Glomerular endothelial cell (primary cell): ENCODE data around the gene RAB6D. TPM values are rescaled to one million over a fixed set of nuclear protein-coding genes. Genes with fewer than 3 reads are reported as not detected.
A peak's percentile ranks its signal among the peaks of the same experiment; 100 is the strongest.
"Not testable (repeated sequence)": the region's sequence is repeated elsewhere in the genome, so short reads cannot be mapped to it uniquely, and the experiment has no call there.

Experiments used
- DNase-seq: peaks from one replicate; pipeline ENCODE4 v3.0.0-alpha.2; 2011; ENCODE audit warnings: low read depth, low spot score; ENCODE audit errors: extremely low read depth
- total RNA-seq: library from RNA; depleted of rRNA; stranded (reverse); fragments of >200 nt; gene quantifications from 2 replicates; pipeline ENCODE4 v1.2.3, GENCODE V29; 2015

RAB6D gene
- total RNA-seq, 1 donor from 2014 or later: not detected

DNA sequence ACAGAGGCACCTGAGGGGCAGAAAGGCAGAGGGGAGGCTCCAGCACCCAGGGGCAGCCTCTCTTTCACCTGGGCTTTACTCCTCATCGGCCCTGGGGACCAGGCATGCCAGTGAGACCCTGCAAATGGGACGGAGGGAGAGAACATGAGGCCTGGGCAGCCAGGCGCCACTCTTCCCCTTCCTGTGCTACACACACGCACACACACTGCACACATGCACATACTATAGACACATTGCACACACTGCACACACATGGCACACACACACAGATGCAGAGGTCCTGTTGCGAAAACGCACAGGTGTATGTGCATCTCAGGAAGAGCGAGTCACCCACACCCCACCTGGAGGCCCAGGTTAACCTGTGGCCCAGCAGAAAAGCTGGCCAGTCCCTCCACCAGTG lies 3.4 kb upstream of the RAB6D start:
- DNase-seq: no peak

DNA sequence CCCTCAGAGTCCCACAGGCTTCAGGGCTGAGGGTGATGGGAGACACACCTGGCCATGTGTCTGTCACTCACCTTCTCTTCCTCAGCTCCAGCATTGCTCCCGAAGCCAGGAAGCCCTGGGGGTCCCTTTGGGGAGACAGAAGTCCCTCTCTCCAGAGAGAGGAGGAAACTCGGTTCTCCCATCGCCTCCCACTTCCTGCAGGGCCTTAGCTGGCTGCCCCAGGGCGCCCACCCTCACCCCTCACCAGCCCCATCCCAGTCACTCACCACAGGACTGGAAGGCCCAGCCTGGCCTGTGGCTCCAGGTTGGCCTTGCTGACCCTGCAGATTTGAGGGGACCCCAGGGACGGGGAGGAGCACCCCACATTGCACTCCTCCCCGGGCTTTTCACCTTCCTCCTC lies 2.7 kb upstream of the RAB6D start:
- DNase-seq: no peak

DNA sequence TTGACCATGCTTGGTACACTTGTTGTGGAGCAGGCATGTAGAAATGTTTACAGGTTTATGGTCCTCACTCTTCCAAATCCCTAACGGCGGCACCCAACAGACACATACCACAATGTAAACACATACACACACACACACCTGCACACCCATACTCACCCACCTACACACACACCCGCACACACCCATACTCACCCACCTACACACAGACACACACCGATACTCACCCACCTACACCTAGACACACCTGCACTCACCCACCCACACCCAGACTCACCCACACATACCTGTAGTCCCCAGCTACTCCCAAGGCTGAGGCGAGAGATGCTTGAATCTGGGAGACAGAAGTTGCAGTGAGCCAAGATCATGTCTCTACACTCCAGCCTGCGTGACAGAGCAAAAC lies 1.5 kb upstream of the RAB6D start:
- DNase-seq: no peak

DNA sequence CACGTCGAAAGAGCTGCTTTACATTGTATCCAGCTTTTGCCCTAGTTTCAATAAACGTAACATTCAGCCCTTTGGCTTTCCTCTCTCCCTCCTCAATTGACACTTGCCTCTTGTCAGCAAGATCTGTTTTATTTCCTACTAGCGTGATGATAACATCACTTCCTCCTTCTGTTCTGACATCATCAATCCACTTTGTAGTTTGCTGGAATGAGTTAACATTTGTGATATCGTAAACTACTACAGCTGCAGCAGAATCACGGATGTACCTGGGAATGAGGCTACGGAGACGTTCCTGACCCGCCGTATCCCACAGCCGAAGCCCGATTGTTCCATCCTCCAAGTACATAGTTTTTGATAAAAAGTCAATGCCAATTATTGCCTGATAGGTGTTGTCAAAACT lies 755 bp downstream of the RAB6D start:
- DNase-seq: not testable (repeated sequence)

DNA sequence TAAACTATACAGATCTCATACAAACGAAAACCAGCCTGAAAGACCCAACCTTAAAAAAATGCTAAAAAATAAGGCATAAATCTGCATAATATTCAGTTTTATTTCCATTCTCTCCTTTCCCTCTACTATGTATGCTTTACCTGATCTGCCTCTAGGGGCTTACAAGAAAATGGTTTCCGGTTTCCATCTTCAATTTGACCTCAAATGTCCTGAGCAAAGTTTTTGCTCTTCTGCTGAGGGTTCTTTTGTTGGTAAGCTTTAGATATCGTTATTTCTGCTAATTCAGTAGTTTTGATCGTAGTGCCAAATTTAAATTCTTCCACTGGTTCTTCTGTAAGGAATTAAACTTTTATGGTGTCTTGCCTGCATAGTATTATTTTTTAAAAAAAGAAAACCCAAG lies 2.2 kb downstream of the RAB6D start:
- DNase-seq: not testable (repeated sequence)

DNA sequence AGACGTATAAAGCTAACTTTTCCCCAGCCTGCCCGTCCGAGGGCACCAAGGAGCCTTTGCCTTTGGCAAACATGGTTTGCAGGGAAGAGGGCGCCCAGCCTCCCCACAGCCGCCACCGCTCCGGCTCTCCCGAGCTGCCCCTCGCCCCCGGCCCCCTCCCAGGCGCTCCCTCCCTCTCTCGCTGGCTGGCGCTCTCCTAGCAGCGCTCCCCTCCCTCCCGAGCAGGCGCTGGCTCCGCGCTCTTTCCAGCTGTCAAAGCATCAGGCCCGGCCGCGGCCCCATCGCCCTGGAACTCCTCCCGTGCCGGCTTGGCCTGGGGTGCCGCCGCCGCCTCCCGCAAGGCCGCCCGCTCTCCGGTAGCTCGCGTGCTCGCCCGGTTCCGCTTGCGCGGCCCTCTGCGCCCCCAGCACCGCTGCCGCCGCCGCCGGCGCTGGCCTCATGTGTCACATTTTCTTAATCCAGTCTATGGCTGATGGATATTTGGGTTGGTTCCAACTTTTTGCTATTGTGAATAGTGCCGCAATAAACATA lies 10.7 kb downstream of the RAB6D start:
- not testable (repeated sequence) for DNase-seq

DNA sequence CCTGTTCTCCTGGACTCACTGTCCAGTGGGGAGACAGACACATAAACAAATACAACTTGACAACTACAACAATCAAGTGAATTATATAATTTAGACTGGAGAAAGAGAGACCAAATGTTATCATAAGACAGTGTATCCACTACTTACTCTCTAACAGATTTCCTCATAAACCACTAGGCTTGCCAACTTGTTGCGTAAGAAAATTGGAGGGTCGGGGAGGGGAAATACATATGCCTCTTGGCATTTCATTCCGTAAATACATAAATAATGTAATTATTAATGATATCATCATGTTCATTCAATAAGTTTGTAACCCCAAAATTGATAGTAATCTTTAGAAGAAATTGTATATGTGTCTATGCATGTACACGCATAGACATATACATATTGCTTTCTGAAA lies 14.9 kb downstream of the RAB6D start:
- DNase-seq: no peak

DNA sequence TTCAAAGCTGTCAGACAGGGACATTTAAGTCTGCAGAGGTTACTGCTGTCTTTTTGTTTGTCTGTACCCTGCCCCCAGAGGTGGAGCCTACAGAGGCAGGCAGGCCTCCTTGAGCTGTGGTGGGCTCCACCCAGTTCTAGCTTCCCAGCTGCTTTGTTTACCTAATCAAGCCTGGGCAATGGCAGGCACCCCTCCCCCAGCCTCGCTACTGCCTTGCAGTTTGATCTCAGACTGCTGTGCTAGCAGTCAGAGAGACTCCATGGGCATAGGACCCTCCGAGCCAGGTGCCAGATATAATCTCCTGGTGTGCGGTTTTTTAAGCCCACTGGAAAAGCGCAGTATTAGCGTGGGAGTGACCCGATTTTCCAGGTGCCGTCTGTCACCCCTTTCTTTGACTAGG lies 16.9 kb downstream of the RAB6D start:
- DNase-seq: not testable (repeated sequence)

DNA sequence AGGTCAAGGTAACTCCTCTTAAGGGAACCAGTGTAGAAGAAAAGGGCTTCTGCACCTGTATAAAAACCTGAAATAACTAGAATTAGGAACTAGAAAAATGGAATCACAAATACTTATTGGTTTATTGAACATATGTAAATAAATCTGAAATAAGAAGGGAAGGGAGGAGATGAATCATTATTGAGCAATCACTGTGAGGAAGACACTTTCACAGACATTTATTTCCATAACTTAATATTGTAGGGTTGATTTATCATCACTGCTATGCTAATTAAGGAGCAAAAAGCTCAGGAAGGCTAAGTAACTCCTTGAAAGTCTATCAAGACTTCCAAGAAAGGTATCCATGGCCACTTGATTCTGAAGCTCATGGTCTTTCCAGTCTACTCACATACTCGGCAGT lies 24.7 kb downstream of the RAB6D start:
- DNase-seq: not testable (repeated sequence)

DNA sequence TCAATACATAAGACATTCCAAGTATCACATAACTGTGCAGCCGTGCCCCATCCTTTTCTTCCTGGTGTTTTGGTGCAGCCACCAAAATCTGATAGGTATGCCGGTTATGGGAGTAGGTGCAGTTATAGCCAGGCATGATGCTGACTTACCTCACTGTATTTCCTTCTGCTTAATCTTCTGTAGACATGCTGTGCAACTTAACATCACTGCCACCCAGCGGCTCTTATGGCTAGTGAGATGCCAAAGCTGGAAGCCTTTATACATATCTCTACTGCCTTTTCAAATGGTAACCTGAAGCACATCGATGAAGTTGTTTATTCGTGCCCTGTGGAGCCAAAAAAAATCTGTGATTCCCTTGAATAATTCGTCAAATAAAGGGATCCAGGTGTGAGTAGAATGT lies 28.6 kb downstream of the RAB6D start:
- peak; percentile 4 for DNase-seq

DNA sequence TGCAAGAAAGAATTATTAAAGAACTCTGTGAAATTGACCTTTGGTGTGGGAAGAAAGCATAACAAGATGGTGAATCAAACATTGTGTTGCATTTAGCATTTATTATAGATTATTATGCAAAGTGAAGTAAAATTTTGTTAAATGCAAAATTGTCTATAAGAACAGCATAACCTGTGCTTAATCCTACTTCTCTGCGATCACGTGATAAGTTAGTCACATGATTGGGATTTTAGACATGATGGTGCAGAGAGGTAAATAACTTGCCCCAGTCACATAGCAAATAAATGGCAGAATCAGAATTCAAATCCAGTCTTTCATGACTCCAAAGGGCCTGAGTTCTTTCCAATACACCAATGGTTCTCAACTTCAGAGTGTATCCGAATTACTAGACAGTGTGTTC lies 31.3 kb downstream of the RAB6D start:
- not testable (repeated sequence) for DNase-seq

DNA sequence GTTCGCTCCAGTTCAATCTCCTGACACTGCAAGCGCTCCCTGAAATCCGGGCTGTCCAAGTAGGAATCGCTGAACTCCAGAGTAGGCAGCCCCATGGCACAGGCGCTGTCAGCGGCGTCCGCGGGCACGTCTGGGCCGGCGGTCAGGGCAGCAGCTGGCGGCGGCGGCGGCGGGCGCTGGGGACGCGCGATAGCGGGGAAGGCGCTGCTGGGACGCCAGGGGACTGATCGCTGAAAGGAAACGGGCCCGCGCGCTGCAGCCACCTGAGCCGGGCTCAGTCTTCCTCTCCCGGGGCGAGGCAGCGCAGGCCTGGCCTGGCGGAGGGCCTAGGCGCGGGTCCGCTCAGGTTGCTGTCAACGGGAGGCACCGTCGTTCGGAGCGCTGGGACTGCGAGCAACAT lies 33.0 kb downstream of the RAB6D start:
- not testable (repeated sequence) for DNase-seq

DNA sequence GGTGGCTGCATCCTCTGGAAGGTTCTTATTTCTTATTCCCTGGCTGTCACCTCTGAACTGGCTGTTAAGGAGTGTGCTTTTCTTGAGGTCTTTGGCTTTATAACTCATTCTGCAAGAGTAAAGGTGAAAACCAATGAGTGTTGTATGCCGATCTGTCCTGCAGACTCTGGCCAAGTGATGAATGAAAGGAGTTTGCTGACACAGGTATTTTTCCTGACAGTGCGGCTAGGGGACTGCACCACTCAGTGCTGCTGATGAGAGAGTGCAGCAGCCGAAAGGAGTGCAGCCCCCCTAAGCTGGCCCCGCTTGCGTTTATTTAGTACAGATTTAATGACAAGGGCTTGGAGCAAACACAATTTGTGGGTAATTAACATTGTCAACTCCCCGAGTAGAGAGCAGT lies 41.8 kb downstream of the RAB6D start:
- DNase-seq: no peak

DNA sequence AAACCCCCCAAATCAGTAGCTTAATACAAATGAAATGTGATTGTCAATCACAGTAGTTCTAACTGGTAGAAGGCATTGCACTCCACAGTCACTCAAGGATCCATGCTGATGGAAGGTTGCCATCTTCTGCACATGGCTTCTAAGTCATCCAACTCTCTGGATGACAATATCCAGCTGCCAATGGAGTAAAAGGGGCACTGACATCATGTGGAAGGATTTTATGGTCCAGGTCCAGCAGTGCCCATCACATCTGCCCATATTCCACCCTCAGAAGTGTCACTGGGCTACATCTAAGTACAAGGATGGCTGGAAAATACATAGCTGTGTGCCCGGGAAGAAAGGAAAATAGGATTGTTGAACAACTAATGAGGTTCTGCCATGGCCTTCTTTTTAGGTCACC lies 42.6 kb downstream of the RAB6D start:
- not testable (repeated sequence) for DNase-seq

DNA sequence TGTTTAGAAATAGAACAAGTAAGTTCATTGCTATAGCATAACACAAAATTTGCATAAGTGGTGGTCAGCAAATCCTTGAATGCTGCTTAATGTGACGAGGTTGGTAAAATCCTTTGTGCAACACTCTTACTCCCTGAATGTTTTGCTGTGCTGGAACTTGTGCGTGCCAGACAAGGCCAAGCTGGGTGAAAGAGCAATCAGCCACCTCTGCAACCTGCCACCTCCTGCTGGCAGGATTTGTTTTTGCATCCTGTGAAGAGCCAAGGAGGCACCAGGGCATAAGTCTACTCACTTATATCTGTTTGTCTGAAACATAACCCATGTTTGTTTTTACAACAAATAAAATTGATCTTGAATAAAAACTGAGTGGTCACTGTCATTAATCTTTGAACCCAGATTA lies 53.0 kb downstream of the RAB6D start:
- not testable (repeated sequence) for DNase-seq

Other genes starting within 250 kb of the RAB6D start
- gene POTEE, start 154.6 kb downstream of the RAB6D start, total RNA-seq: not detected in 2 replicates
- gene TUBA3D, start 112.0 kb upstream of the RAB6D start, total RNA-seq: not detected in 2 replicates
- 173 and 300 TPM in 2 replicates for gene MZT2A, start 128.2 kb upstream of the RAB6D start, total RNA-seq
- 19.8 and 27.8 TPM in 2 replicates for gene CCDC74A, start 163.7 kb upstream of the RAB6D start, total RNA-seq